ENCODE data around the gene DYRK1B. TPM values are rescaled to one million over a fixed set of nuclear protein-coding genes. Genes with fewer than 3 reads are reported as not detected.
A peak's percentile ranks its signal among the peaks of the same experiment; 100 is the strongest.

The DYRK1B gene
- total and polyA plus RNA-seq, 12 donors = 7.3 to 43.5 (median 29.3) TPM

DNA sequence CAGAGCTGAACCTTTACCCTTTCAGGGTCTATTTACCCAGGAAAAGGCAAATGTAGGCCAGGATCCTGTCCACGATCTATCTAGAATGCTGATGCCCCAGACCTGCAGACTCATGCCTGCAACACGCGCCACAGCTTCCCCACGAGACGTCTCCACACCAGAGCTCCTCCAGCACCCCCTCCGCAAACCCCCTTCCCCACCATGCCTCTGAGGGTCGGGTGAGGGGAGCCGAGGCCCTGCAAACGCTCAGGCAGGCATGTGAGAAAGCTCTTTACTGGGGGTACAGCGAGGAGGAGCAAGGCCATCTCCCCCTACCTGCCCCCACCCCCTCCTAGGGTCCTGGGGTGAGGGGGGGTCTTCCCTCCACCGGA is 8.9 kb downstream of the DYRK1B start:
- peaks cover 0 to 28% (median 12%) of the 10 kb centered on the region in 9 donors for H3K4me1 ChIP-seq
- H3K36me3 ChIP-seq = peaks cover 1 to 59% (median 36%) of the 10 kb centered on the region in 9 donors
- H3K9me3 ChIP-seq = no peaks in the 10 kb centered on the region
- no peak for DNase-seq
- 80 to 81% methylated on average over 11 of the region's 11 CpGs for WGBS, 2 donors
- ATAC-seq = peak in 2 of 8 donors; percentile 3 to 10
- TF ChIP-seq, protein P1, sequence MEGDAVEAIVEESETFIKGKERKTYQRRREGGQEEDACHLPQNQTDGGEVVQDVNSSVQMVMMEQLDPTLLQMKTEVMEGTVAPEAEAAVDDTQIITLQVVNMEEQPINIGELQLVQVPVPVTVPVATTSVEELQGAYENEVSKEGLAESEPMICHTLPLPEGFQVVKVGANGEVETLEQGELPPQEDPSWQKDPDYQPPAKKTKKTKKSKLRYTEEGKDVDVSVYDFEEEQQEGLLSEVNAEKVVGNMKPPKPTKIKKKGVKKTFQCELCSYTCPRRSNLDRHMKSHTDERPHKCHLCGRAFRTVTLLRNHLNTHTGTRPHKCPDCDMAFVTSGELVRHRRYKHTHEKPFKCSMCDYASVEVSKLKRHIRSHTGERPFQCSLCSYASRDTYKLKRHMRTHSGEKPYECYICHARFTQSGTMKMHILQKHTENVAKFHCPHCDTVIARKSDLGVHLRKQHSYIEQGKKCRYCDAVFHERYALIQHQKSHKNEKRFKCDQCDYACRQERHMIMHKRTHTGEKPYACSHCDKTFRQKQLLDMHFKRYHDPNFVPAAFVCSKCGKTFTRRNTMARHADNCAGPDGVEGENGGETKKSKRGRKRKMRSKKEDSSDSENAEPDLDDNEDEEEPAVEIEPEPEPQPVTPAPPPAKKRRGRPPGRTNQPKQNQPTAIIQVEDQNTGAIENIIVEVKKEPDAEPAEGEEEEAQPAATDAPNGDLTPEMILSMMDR (IDR thresholded peaks at IDR 0.05) = no peak
- peak overlapping the region in 4 of 10 donors; percentile 72 to 94 (median 86) for H3K4me3 ChIP-seq
- intact Hi-C loops (cut with DNase I) = no loop called here
- H3K27ac ChIP-seq = peak overlapping the region in 8 of 10 donors; percentile 26 to 87 (median 74)
- H3K27me3 ChIP-seq = no peaks in the 10 kb centered on the region

DNA sequence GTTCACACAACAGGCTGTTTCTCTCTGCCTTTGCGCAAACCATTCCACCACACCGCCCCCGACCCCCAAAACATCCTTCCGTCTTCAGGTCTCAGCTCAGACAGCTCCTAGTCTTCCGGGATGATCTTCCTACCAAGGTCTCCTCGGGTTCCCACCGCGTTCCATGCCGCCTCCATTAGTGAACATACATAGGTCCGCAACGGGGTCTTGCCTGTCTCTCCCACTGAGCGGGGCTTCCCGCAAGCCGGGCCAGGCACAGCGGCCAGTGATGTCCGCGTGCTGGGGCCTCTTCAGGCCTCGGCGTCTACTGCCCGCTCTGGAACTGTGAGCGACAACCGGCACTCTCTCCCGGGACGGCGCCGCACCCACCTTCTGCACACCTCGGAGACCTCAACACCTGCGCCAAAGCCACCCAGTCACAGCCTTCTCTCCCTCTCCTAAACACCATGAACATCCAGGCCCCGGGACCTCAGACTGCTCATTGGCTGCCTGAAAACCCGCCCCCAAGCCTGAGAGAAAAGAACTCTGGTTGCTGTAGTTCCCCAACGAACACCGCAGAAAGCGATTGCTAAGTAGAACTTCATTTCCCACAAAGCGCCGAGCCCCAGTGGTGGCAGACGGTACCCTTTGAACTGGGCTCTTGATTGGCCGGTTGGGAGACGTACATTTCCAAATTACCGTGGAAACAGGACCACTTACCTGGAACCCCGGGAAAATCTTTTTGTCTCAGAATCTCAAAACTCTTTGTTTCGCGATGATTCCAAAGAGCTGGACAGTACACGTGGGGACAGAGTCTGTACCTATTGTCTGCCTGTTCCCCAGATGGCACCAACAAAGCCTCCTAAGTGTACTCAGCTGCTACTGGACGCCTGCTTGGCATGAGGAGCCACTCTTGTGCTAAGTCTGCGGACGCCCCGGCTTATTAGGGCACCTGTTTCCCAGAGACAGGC is 9.5 kb downstream of the DYRK1B start:
- 4 to 7% methylated on average over 47 of the region's 47 CpGs for WGBS, 2 donors

DNA sequence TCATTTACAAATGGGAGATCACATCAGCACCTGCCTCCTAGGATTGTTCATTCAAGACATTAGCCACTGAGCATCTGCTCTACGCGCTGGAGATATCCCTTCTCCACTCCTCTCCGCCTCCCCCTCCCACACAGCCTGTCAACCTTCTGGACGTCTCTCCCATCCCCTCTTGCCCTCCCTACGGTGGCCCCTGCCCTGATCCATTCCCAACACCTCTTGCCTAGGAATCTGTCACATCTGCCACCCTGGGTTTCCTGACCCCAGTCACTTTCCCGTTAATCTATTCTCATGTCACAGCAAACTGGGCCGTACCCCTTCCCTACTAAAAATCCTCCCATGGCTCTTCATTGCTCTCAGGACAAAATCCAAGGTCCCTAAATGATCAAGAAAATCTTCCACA is 10.3 kb downstream of the DYRK1B start:
- intact Hi-C loops (cut with DNase I) = loop anchor here in 2 of 10 donors (1.0 kb wide), 1 partner anchor 10 kb away; no protein-coding TSS in a partner anchor
- ATAC-seq = peak in 3 of 8 donors; percentile 17 to 22 (median 21)
- Histone ChIP-seq H3K9me3 (no peaks in the 10 kb centered on the region), H3K4me3 (peak overlapping the region; percentile 72 to 94 (median 79)), H3K4me1 (peaks cover 0 to 22% (median 12%) of the 10 kb centered on the region in 9 donors), H3K27ac (peak overlapping the region in 9 of 10 donors; percentile 69 to 87 (median 77)), H3K27me3 (no peaks in the 10 kb centered on the region), H3K36me3 (peaks cover 0 to 45% (median 25%) of the 10 kb centered on the region in 9 donors)
- WGBS, 2 donors = 11 to 16% methylated on average over 7 of the region's 7 CpGs
- no peak for DNase-seq
- TF ChIP-seq, protein P1 (IDR thresholded peaks at IDR 0.05) = no peak

More for the DNA sequence above, 9.5 kb downstream of the DYRK1B start:
- Histone ChIP-seq H3K36me3 (peaks cover 0 to 52% (median 31%) of the 10 kb centered on the region in 9 donors), H3K9me3 (no peaks in the 10 kb centered on the region), H3K4me3 (peak overlapping the region; percentile 72 to 94 (median 79)), H3K27ac (peak overlapping the region in 9 of 10 donors; percentile 69 to 87 (median 77)), H3K27me3 (no peaks in the 10 kb centered on the region), H3K4me1 (peaks cover 0 to 27% (median 12%) of the 10 kb centered on the region in 9 donors)
- TF ChIP-seq, protein P1 (IDR thresholded peaks at IDR 0.05) = peak in 1 of 9 donors; percentile 17
- peak; percentile 93 to 98 (median 97) for ATAC-seq
- peak; percentile 79 to 93 for DNase-seq
- intact Hi-C loops (cut with DNase I) = loop anchor here in 2 of 10 donors (1.0 kb wide), 1 partner anchor 9 kb away; no protein-coding TSS in a partner anchor

DNA sequence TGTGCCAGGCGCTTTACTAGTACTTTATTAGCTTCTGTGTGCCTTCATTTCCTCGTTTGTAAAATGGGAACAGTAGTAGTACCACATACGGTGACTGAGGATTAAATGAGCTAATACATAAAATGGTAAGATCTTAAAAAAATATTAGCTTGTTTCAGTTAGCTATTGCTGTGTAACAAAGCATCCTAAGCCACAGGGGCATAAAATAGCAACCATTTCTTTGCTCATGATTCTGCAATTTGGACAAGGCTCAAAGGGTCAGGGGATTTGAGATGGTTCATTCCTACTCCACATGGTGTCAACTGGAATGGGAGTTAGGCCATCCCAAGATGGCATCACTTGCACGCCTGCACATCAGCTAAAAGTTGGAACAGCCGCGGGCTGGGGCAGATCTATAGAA is 13.3 kb downstream of the DYRK1B start:
- intact Hi-C loops (cut with DNase I) = no loop called here
- WGBS, 2 donors = 95 to 96% methylated on average over 6 of the region's 6 CpGs
- H3K4me3 ChIP-seq = no peak overlapping the region

More for the DNA sequence above, 13.3 kb downstream of the DYRK1B start:
- Histone ChIP-seq H3K27ac (no peak overlapping the region), H3K27me3 (no peaks in the 10 kb centered on the region), H3K4me1 (peaks cover 0 to 39% (median 15%) of the 10 kb centered on the region in 9 donors), H3K36me3 (peaks cover 0 to 28% (median 4%) of the 10 kb centered on the region in 9 donors), H3K9me3 (no peaks in the 10 kb centered on the region)
- no peak for ATAC-seq
- TF ChIP-seq, protein P1 (IDR thresholded peaks at IDR 0.05) = no peak
- DNase-seq = no peak

Measured in heart right ventricle (tissue), 16 donors.